Spleen (tissue), 7 donors: Measurements from ENCODE around the gene SPRYD4.

Experiments used
- CTCF ChIP-seq, 11 experiments: fragments of 200-600 bp in 7 of 11; fragments of 450-650 bp in 4 of 11; sonication (generic) in 4 of 11; IDR thresholded peaks in 8 of 11; conservative IDR thresholded peaks in 3 of 11; 1 replicate in 7 of 11; 2 replicates in 4 of 11; pipeline versions ENCODE4 v1.4.0 to v1.8.0; 2016 to 2021; ENCODE audit warnings: antibody characterized with exemption in 11 of 11, inconsistent platforms in 4 of 11, mild to moderate bottlenecking in 1 of 11
- POLR2AphosphoS5 ChIP-seq, 3 donors: sonication (generic); formaldehyde crosslinking; IDR thresholded peaks; one replicate each; pipeline ENCODE4 v1.5.1; 2017; ENCODE audit warnings: antibody characterized with exemption in 3 of 3
- donor health status: DM: no; HTN: no; CAD: no; lungs with moderate emphysema.
- donor health status: DM: no; HTN: no; CAD: no.
- donor health status: DM: no; HTN: no; CAD: no.

DNA sequence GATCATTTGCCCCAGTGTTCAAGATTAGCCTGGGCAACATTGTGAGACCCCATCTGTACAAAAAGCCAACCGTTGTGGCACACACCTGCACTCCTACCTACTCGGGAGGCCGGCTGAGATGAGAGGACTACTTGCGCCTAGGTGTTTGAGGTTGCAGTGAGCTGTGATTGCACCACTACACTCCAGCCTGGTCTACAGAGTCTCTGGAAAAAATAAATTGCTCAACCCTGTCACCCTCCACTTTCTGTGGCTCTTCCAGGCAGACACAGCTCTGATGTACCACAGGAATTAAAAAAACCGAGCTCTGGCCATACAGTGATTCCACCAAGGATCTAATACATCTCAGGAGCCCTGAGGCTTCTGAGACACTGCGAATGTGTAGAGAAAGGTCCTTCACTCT, 33.5 kb upstream of the SPRYD4 start:
- no peak for TF ChIP-seq CTCF (IDR thresholded peaks at IDR 0.05 in 8 of 11, conservative IDR thresholded peaks at IDR 0.05 in 3 of 11)
- no peak for TF ChIP-seq POLR2AphosphoS5 (IDR thresholded peaks at IDR 0.05)
